SH-SY5Y (cell line): ENCODE measurements around the gene MINAR1.

Experiments used
- GATA2 ChIP-seq: IDR thresholded peaks from 2 replicates; pipeline ENCODE4 v1.6.1; 2011; ENCODE audit warnings: mild to moderate bottlenecking, low read depth, low read length
- GATA3 ChIP-seq: IDR thresholded peaks from 2 replicates; pipeline ENCODE4 v1.6.1; 2011; ENCODE audit warnings: low read depth, mild to moderate bottlenecking, low read length, moderate library complexity

DNA sequence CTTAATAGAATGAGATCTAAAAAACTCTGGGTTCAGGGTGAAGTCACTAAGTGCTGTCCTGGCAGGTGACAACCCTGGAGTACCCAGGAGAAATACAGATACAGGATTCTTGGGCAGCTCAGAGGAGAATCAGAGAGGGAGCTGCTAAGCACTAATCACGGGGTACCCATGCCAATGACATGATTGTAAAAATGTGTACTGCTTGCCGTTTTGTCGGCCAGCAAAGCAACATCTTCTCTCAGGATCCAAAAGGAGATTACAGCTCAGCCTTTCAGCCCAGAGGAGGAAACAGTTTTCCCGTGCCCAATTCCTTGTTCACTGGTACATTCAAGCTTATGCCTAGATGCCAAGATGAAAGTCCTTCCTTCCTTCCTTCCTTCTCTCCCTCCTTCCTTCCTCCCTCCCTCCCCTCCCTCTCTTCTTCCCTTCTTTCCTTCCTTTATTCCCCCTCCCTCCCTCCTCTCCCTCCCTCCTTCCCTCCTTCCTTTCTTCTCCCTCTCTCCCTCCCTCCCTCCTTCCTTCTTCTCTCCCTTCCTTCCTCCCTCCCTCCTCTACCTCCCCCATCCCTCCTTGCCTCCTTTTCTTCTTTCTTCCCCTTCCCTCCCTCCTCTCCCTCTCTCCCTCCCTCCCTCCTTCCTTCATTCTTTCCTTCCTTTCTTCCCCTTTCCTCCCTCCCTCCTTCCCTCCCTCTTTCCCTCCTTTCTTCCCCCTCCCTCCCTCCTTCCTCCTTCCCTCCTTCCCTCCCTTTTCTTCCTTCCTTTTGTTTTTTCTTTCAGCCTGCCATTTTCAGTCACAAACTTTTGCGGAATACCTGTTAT lies 4.1 kb upstream of the MINAR1 start:
- no peak for TF ChIP-seq GATA2
- TF ChIP-seq GATA3, result no peak
